Retina (tissue), 1 donor: ENCODE data around the gene POLR1A.
A peak's percentile ranks its signal among the peaks of the same experiment; 100 is the strongest.

Experiments
- DNase-seq: peaks from one replicate; pipeline ENCODE4 v3.0.0-alpha.2; 2016

Gene POLR1A

GRCh38 chr2:86105252-86105968, at the start of gene POLR1A:
TSS of gene POLR1A (minus strand) at chr2:86105886. CDS start at chr2:86105776, 110 bp downstream.
- DNase-seq: peak; percentile 100

- no peak for DNase-seq
Measured at GRCh38 chr2:86150502-86150901, 44.8 kb upstream of the POLR1A start.

GRCh38 chr2:86147793-86148192, 42.1 kb upstream of the POLR1A start:
- DNase-seq: no peak

- DNase-seq: no peak
Measured at GRCh38 chr2:86143926-86144685, 38.4 kb upstream of the POLR1A start.

GRCh38 chr2:86143307-86143706, 37.6 kb upstream of the POLR1A start:
- DNase-seq: no peak

GRCh38 chr2:86142436-86143257, 37.0 kb upstream of the POLR1A start:
- DNase-seq: no peak

GRCh38 chr2:86140969-86141392, 35.3 kb upstream of the POLR1A start:
- DNase-seq: no peak

GRCh38 chr2:86139981-86140380, 34.3 kb upstream of the POLR1A start:
- DNase-seq: no peak

GRCh38 chr2:86138736-86139625, 33.3 kb upstream of the POLR1A start:
- no peak for DNase-seq

GRCh38 chr2:86136141-86136540, 30.5 kb upstream of the POLR1A start:
- no peak for DNase-seq

- DNase-seq: no peak
Measured at GRCh38 chr2:86135653-86136052, 30.0 kb upstream of the POLR1A start.

GRCh38 chr2:86134709-86135108, 29.0 kb upstream of the POLR1A start:
- no peak for DNase-seq

- DNase-seq: no peak
Measured at GRCh38 chr2:86124683-86125082, 19.0 kb upstream of the POLR1A start.

- no peak for DNase-seq
Measured at GRCh38 chr2:86123328-86123925, 17.7 kb upstream of the POLR1A start.

- no peak for DNase-seq
Measured at GRCh38 chr2:86118130-86118529, 12.4 kb upstream of the POLR1A start.

- DNase-seq: no peak
Measured at GRCh38 chr2:86107031-86107430, 1.3 kb upstream of the POLR1A start.

- DNase-seq: peak; percentile 97
Measured at GRCh38 chr2:86105969-86106945, 571 bp upstream of the POLR1A start, which contains the start of gene PTCD3. TSS of gene PTCD3 (plus strand) at chr2:86106235. CDS start at chr2:86106248, 13 bp downstream.

GRCh38 chr2:86102157-86102556, 3.5 kb downstream of the POLR1A start:
- no peak for DNase-seq

- no peak for DNase-seq
Measured at GRCh38 chr2:86097913-86098312, 7.8 kb downstream of the POLR1A start.

- DNase-seq: no peak
Measured at GRCh38 chr2:86097114-86097896, 8.4 kb downstream of the POLR1A start.
